ENCODE data around the gene MCTP1. TPM values are rescaled to one million over a fixed set of nuclear protein-coding genes. Genes with fewer than 3 reads are reported as not detected.

Gene MCTP1
- polyA plus RNA-seq, 1 donor from 2014 or later: 1.9 TPM

- H3K9ac ChIP-seq (ENCODE audit: low read length): no peak overlapping the region
- H3K27me3 ChIP-seq (ENCODE audit: insufficient read depth, low read depth, low read length): no peaks in the 10 kb centered on the region
- TF ChIP-seq MXI1 (conservative IDR thresholded peaks at IDR 0.05; ENCODE audit: poor library complexity, severe bottlenecking) (no peak), REST (IDR thresholded peaks at IDR 0.05; ENCODE audit: borderline replicate concordance) (no peak), TAF1 (IDR thresholded peaks at IDR 0.05; ENCODE audit: low read depth) (no peak), RAD21 (conservative IDR thresholded peaks at IDR 0.05) (no peak), CTCF (IDR thresholded peaks at IDR 0.05; ENCODE audit: poor library complexity, severe bottlenecking) (no peak), EP300 (conservative IDR thresholded peaks at IDR 0.05; ENCODE audit: poor library complexity, severe bottlenecking) (no peak), EZH2 (IDR thresholded peaks at IDR 0.05; ENCODE audit: borderline replicate concordance, insufficient read depth, low read length, poor library complexity, severe bottlenecking) (no peak), SMC3 (conservative IDR thresholded peaks at IDR 0.05; ENCODE audit: poor library complexity) (no peak), POLR2AphosphoS5 (IDR thresholded peaks at IDR 0.05) (no peak)
- H3K9me2 ChIP-seq (ENCODE audit: insufficient read depth, low read length): no peaks in the 10 kb centered on the region
- no peaks in the 10 kb centered on the region for H3K79me2 ChIP-seq (replicated peaks; ENCODE audit: insufficient read depth, low read length)
- H3K36me3 ChIP-seq (ENCODE audit: insufficient read depth, low read length): no peaks in the 10 kb centered on the region
- H2AFZ ChIP-seq (ENCODE audit: low read depth, low read length): no peak overlapping the region
- H3K27ac ChIP-seq (ENCODE audit: low read length): no peak overlapping the region
- H3F3A ChIP-seq (ENCODE audit: insufficient read depth, low read length, poor library complexity, severe bottlenecking): no peaks in the 10 kb centered on the region
- H4K20me1 ChIP-seq (ENCODE audit: insufficient read depth): no peaks in the 10 kb centered on the region
- H3K4me3 ChIP-seq (ENCODE audit: low read length): no peak overlapping the region
- no peaks in the 10 kb centered on the region for H3K9me3 ChIP-seq (ENCODE audit: low read length)
- no peak overlapping the region for H3K4me2 ChIP-seq (ENCODE audit: low read length)
These were observed 582.2 kb downstream of the MCTP1 start for GRCh38 chr5:94702729-94703128.

DNA sequence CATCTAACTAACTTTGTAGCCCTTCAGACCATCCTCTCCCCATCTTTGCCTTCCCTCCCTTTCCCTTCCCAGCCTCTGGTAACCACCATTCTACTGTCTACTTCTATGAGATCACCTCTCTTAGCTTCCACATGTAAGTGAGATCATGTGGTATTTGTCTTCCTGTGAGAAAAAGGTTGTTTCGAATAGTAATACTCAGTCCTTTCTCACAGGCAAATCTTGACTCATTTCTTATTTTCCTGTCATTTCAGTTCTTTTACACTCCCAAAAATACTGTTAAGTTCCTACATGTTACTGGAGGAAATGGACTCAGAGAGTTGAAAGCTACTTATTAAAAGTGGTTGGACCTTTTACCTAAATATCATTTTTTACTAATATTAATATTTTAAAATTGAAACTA, 584.3 kb downstream of the MCTP1 start:
- no peak overlapping the region for H2AFZ ChIP-seq (ENCODE audit: low read depth, low read length)
- H3K79me2 ChIP-seq (replicated peaks; ENCODE audit: insufficient read depth, low read length): no peaks in the 10 kb centered on the region
- H3K36me3 ChIP-seq (ENCODE audit: insufficient read depth, low read length): no peaks in the 10 kb centered on the region
- no peak overlapping the region for H3K4me2 ChIP-seq (ENCODE audit: low read length)
- TF ChIP-seq TAF1 (IDR thresholded peaks at IDR 0.05; ENCODE audit: low read depth) (no peak), RAD21 (conservative IDR thresholded peaks at IDR 0.05) (no peak), POLR2AphosphoS5 (IDR thresholded peaks at IDR 0.05) (no peak), EZH2 (IDR thresholded peaks at IDR 0.05; ENCODE audit: borderline replicate concordance, insufficient read depth, low read length, poor library complexity, severe bottlenecking) (no peak), MXI1 (conservative IDR thresholded peaks at IDR 0.05; ENCODE audit: poor library complexity, severe bottlenecking) (no peak), REST (IDR thresholded peaks at IDR 0.05; ENCODE audit: borderline replicate concordance) (no peak), CTCF (IDR thresholded peaks at IDR 0.05; ENCODE audit: poor library complexity, severe bottlenecking) (no peak), EP300 (conservative IDR thresholded peaks at IDR 0.05; ENCODE audit: poor library complexity, severe bottlenecking) (no peak), SMC3 (conservative IDR thresholded peaks at IDR 0.05; ENCODE audit: poor library complexity) (no peak)
- H3K9me2 ChIP-seq (ENCODE audit: insufficient read depth, low read length): no peaks in the 10 kb centered on the region
- H3K27ac ChIP-seq (ENCODE audit: low read length): no peak overlapping the region
- H3K27me3 ChIP-seq (ENCODE audit: insufficient read depth, low read depth, low read length): no peaks in the 10 kb centered on the region
- H3K9ac ChIP-seq (ENCODE audit: low read length): no peak overlapping the region
- no peaks in the 10 kb centered on the region for H4K20me1 ChIP-seq (ENCODE audit: insufficient read depth)
- no peaks in the 10 kb centered on the region for H3F3A ChIP-seq (ENCODE audit: insufficient read depth, low read length, poor library complexity, severe bottlenecking)
- no peak overlapping the region for H3K4me3 ChIP-seq (ENCODE audit: low read length)
- no peaks in the 10 kb centered on the region for H3K9me3 ChIP-seq (ENCODE audit: low read length)

All from neural cell (in vitro differentiated cells).